PC-3 (cell line): ENCODE results near the gene CSNK1D. TPM values are rescaled to one million over a fixed set of nuclear protein-coding genes. Genes with fewer than 3 reads are reported as not detected.

Experiments
- ATAC-seq: fragments of 200-7000 bp; cut with Tn5 transposase; 2 replicates; pipeline ENCODE4 v1.9.1; 2020; ENCODE audit warnings: mild to moderate bottlenecking, moderate library complexity
- BruUV-seq: library from RNA; stranded (reverse); fragments of 400-500 nt; replicated peaks from 2 replicates; lab custom pipeline; 2021; lab: Mats Ljungman, UMichigan
- CTCF ChIA-PET: fragments of 300-600 bp; sonication (Branson Sonifier 250); formaldehyde crosslinking; loops from one replicate; lab custom pipeline; 2022; ENCODE audit warnings: antibody characterized with exemption; lab: Charles Lee
- POLR2A ChIA-PET: fragments of 300-600 bp; sonication (Branson Sonifier 250); formaldehyde crosslinking; loops from one replicate; lab custom pipeline; 2022; ENCODE audit warnings: antibody characterized with exemption; ENCODE audit not compliant: unreplicated experiment; lab: Charles Lee
- DNase-seq: peaks from one replicate; pipeline ENCODE4 v3.0.0-alpha.2; 2015
- H2AFZ ChIP-seq: fragments of 300-600 bp; sonication (generic); 2 replicates; pipeline ENCODE4 v1.6.0; 2016; ENCODE audit warnings: antibody characterized with exemption, low read length
- H3F3A ChIP-seq: fragments of 300-600 bp; sonication (generic); one replicate; pipeline ENCODE4 v1.6.0; 2017; ENCODE audit warnings: antibody characterized with exemption, low read length, control low read depth, mild to moderate bottlenecking; ENCODE audit not compliant: unreplicated experiment
- H3K27ac ChIP-seq: fragments of 300-600 bp; sonication (generic); 2 replicates; pipeline ENCODE4 v1.5.1; 2016; ENCODE audit warnings: mild to moderate bottlenecking, low read length
- H3K27me3 ChIP-seq: fragments of 300-600 bp; sonication (generic); 2 replicates; pipeline ENCODE4 v1.6.1; 2016; ENCODE audit warnings: low read length, mixed read lengths
- H3K36me3 ChIP-seq: fragments of 300-600 bp; sonication (generic); 2 replicates; pipeline ENCODE4 v1.6.1; 2016; ENCODE audit warnings: low read depth, mixed run types, low read length, mixed read lengths
- H3K4me1 ChIP-seq: fragments of 300-600 bp; sonication (generic); 2 replicates; pipeline ENCODE4 v1.5.1; 2016; ENCODE audit warnings: low read length; ENCODE audit not compliant: insufficient read depth
- H3K4me2 ChIP-seq: fragments of 300-600 bp; sonication (generic); 2 replicates; pipeline ENCODE4 v1.6.0; 2016; ENCODE audit warnings: low read length
- H3K4me3 ChIP-seq: fragments of 300-600 bp; sonication (generic); 2 replicates; pipeline ENCODE4 v1.5.1; 2016; ENCODE audit warnings: mild to moderate bottlenecking, low read length, mixed read lengths
- H3K79me2 ChIP-seq: fragments of 300-600 bp; sonication (generic); 2 replicates; pipeline ENCODE4 v1.6.1; 2017; ENCODE audit warnings: low read length, mixed read lengths
- H3K9ac ChIP-seq: fragments of 300-600 bp; sonication (generic); 2 replicates; pipeline ENCODE4 v1.6.0; 2016; ENCODE audit warnings: mild to moderate bottlenecking, low read length
- H3K9me2 ChIP-seq: fragments of 300-600 bp; sonication (generic); replicated peaks from 2 replicates; pipeline ENCODE4 v1.6.1; 2016; ENCODE audit warnings: mixed run types, low read length, mixed read lengths
- H3K9me3 ChIP-seq: fragments of 300-600 bp; sonication (generic); 2 replicates; pipeline ENCODE4 v1.6.1; 2016; ENCODE audit warnings: low read length, mixed read lengths
- H4K20me1 ChIP-seq: fragments of 300-600 bp; sonication (generic); 2 replicates; pipeline ENCODE4 v1.6.1; 2016; ENCODE audit warnings: low read length, mixed read lengths
- EZH2 ChIP-seq: fragments of 300-600 bp; sonication (generic); IDR thresholded peaks from one replicate; pipeline ENCODE4 v1.6.1; 2017; ENCODE audit warnings: antibody characterized with exemption, mild to moderate bottlenecking, low read length; ENCODE audit not compliant: unreplicated experiment
- EZH2phosphoT487 ChIP-seq: fragments of 300-600 bp; sonication (generic); IDR thresholded peaks from 2 replicates; pipeline ENCODE4 v1.6.1; 2018; ENCODE audit warnings: mild to moderate bottlenecking, antibody characterized with exemption, low read length, borderline replicate concordance
- intact Hi-C: fragments of 100-400 bp; cut with micrococcal nuclease; formaldehyde crosslinking; loops from 2 replicates; pipeline ENCODE4 v1.9.0; 2023
- total RNA-seq: library from RNA; depleted of rRNA; stranded (reverse); fragments of >200 nt; gene quantifications from 2 replicates; pipeline ENCODE4 v1.2.3, GENCODE V29; 2014
- TF ChIP-seq, protein P1 (sequence below): fragments of 300-600 bp; sonication (generic); conservative IDR thresholded peaks from 2 replicates; pipeline ENCODE4 v1.5.1; 2017; ENCODE audit warnings: antibody characterized with exemption, low read depth, mild to moderate bottlenecking, low read length

The CSNK1D gene
- total RNA-seq, 1 experiment from 2014 or later, result 58.6 TPM

DNA sequence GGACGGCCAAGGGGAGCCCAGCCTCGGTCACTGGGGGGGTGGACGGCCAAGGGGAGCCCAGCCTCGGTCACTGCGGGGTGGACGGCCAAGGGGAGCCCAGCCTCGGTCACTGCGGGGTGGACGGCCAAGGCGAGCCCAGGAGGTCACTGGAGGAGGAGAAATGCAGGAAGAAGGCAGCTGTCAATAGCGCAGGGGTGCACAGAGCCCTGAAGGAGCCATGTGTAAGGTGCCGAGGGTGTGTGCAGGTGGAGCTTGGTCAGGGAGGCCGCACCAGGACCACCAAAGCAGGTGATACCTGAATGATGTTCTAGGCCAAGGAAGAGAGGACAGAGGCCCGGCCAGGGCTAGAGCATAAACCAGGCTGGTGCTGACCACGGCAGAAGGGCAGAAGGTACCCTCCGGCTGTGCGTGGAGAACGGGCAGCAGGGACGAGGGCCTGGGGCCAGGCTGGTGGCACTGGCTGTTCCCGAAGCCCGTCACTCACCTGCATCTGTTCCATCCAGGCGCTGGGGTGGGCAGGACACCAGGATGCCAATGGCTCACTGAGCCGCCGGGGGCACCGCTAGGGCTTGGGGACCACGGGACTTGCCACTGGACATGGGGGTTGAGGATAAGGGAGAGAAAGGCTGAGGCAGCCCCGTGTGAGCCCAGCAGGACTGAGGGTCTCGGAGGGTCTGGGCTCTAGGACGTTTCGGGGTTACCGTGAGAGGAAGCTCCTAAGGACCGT, 55.0 kb downstream of the CSNK1D start:
- no peak overlapping the region for H2AFZ ChIP-seq
- intact Hi-C loops, result no loop called here
- no peak overlapping the region for H3K4me3 ChIP-seq
- H3F3A ChIP-seq, result no peaks in the 10 kb centered on the region
- H3K4me1 ChIP-seq, result peaks cover 31% of the 10 kb centered on the region
- no peaks in the 10 kb centered on the region for H3K27me3 ChIP-seq
- POLR2A ChIA-PET, result interaction anchor here (0.6 kb wide), 1 partner anchor 12 kb away, joined by 3 read pairs; no protein-coding TSS in a partner anchor
- CTCF ChIA-PET, result no interaction called here
- BruUV-seq, result no TSS peak
- DNase-seq, result no peak
- peak overlapping the region; percentile 76 for H3K9ac ChIP-seq
- ATAC-seq, result no peak
- no peak overlapping the region for H3K4me2 ChIP-seq
- no peaks in the 10 kb centered on the region for H3K36me3 ChIP-seq
- H3K27ac ChIP-seq, result peak overlapping the region; percentile 91
- no peaks in the 10 kb centered on the region for H3K9me3 ChIP-seq
- H4K20me1 ChIP-seq, result no peaks in the 10 kb centered on the region
- no peak for TF ChIP-seq EZH2phosphoT487
- TF ChIP-seq EZH2, result no peak
- TF ChIP-seq, protein P1, sequence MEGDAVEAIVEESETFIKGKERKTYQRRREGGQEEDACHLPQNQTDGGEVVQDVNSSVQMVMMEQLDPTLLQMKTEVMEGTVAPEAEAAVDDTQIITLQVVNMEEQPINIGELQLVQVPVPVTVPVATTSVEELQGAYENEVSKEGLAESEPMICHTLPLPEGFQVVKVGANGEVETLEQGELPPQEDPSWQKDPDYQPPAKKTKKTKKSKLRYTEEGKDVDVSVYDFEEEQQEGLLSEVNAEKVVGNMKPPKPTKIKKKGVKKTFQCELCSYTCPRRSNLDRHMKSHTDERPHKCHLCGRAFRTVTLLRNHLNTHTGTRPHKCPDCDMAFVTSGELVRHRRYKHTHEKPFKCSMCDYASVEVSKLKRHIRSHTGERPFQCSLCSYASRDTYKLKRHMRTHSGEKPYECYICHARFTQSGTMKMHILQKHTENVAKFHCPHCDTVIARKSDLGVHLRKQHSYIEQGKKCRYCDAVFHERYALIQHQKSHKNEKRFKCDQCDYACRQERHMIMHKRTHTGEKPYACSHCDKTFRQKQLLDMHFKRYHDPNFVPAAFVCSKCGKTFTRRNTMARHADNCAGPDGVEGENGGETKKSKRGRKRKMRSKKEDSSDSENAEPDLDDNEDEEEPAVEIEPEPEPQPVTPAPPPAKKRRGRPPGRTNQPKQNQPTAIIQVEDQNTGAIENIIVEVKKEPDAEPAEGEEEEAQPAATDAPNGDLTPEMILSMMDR, result no peak
- H3K9me2 ChIP-seq, result no peaks in the 10 kb centered on the region
- H3K79me2 ChIP-seq, result no peaks in the 10 kb centered on the region

DNA sequence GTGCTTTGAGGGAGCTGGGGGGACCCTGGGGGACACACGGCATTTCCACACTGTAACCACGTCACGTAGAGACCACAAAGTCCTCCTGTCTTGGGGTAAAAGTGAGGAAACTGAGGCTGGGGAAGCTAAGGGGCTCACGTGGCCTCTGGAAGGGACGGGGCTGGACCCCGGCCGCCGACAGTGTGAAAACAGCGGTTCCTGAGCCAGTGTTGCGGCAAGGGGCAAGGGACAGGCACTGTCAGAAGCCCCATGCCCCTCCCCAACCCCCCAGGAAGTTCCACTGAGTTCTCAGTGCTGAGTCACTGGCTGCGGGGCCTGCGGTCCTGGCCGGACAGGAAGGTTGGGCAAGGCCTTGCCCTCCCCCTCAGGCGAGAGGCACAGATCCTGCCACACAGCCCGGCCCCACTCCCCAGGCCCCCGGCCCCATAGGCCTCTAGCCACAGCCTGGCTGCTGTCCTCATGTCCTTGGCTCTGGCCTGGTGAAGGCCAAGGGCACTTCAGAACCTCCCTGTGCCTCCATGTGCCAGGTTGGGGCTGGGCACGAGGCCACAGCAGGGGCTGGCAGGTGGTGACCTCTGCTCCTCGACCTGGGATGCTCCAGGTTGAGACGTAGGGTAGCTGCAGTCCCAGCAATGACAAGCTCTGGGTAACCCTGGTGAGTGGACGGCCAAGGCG, 55.8 kb downstream of the CSNK1D start:
- no peaks in the 10 kb centered on the region for H4K20me1 ChIP-seq
- DNase-seq, result peak; percentile 93
- no peaks in the 10 kb centered on the region for H3K9me3 ChIP-seq
- POLR2A ChIA-PET, result no interaction called here
- peak overlapping the region; percentile 91 for H3K27ac ChIP-seq
- no peaks in the 10 kb centered on the region for H3K79me2 ChIP-seq
- H3K4me3 ChIP-seq, result no peak overlapping the region
- BruUV-seq, result no TSS peak
- H3K4me2 ChIP-seq, result peak overlapping the region; percentile 68
- H3K27me3 ChIP-seq, result no peaks in the 10 kb centered on the region
- peak overlapping the region; percentile 76 for H3K9ac ChIP-seq
- peak; percentile 58 for ATAC-seq
- H3K4me1 ChIP-seq, result peaks cover 34% of the 10 kb centered on the region
- no peaks in the 10 kb centered on the region for H3K36me3 ChIP-seq
- no peak overlapping the region for H2AFZ ChIP-seq
- CTCF ChIA-PET, result no interaction called here
- TF ChIP-seq, protein P1, result no peak
- TF ChIP-seq EZH2 (no peak), EZH2phosphoT487 (no peak)
- intact Hi-C loops, result no loop called here
- no peaks in the 10 kb centered on the region for H3K9me2 ChIP-seq
- no peaks in the 10 kb centered on the region for H3F3A ChIP-seq

DNA sequence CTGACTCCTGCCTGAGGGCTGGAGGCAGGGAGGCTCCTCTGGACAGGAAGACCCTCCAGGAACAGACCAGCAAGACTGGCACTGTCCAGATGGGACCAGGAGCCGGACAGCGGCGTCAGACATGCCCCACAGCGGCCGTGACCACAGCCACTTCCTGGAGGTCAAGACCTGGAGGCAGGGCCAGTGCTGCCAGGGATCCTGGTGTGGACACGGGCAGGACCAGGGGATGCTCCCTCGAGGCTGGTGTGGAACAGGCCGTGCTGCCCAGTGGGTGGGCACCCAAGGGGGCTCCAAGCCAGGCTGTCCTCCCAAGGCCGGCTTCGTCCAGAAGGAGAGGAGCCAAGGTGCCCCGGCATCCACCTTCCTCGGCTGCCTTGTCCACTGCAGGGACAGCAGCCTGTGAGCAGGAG, 56.4 kb downstream of the CSNK1D start:
- CTCF ChIA-PET, result no interaction called here
- Histone ChIP-seq H3K4me2 (peak overlapping the region; percentile 68), H3K27me3 (no peaks in the 10 kb centered on the region), H3K27ac (peak overlapping the region; percentile 91), H3K9ac (peak overlapping the region; percentile 76), H2AFZ (no peak overlapping the region), H4K20me1 (no peaks in the 10 kb centered on the region), H3K36me3 (no peaks in the 10 kb centered on the region), H3K79me2 (peaks cover 4% of the 10 kb centered on the region), H3K9me2 (no peaks in the 10 kb centered on the region), H3K4me3 (no peak overlapping the region), H3F3A (no peaks in the 10 kb centered on the region), H3K4me1 (peaks cover 34% of the 10 kb centered on the region), H3K9me3 (no peaks in the 10 kb centered on the region)
- BruUV-seq, result TSS peak; percentile 87
- POLR2A ChIA-PET, result no interaction called here
- TF ChIP-seq EZH2phosphoT487, result no peak
- TF ChIP-seq, protein P1, result no peak
- TF ChIP-seq EZH2, result no peak
- ATAC-seq, result peak; percentile 19
- intact Hi-C loops, result no loop called here
- DNase-seq, result no peak
